HG03135 (cell line): Measurements from ENCODE around the gene DCHS1.
"Not testable (repeated sequence)": the region's sequence is repeated elsewhere in the genome, so short reads cannot be mapped to it uniquely, and the experiment has no call there.

Experiments
- ATAC-seq: cut with Tn5 transposase; IDR thresholded peaks from one replicate; pipeline ENCODE4 v1.9.1; 2021; ENCODE audit warnings: mild to moderate bottlenecking, moderate library complexity; ENCODE audit not compliant: unreplicated experiment

DCHS1 gene, protein sequence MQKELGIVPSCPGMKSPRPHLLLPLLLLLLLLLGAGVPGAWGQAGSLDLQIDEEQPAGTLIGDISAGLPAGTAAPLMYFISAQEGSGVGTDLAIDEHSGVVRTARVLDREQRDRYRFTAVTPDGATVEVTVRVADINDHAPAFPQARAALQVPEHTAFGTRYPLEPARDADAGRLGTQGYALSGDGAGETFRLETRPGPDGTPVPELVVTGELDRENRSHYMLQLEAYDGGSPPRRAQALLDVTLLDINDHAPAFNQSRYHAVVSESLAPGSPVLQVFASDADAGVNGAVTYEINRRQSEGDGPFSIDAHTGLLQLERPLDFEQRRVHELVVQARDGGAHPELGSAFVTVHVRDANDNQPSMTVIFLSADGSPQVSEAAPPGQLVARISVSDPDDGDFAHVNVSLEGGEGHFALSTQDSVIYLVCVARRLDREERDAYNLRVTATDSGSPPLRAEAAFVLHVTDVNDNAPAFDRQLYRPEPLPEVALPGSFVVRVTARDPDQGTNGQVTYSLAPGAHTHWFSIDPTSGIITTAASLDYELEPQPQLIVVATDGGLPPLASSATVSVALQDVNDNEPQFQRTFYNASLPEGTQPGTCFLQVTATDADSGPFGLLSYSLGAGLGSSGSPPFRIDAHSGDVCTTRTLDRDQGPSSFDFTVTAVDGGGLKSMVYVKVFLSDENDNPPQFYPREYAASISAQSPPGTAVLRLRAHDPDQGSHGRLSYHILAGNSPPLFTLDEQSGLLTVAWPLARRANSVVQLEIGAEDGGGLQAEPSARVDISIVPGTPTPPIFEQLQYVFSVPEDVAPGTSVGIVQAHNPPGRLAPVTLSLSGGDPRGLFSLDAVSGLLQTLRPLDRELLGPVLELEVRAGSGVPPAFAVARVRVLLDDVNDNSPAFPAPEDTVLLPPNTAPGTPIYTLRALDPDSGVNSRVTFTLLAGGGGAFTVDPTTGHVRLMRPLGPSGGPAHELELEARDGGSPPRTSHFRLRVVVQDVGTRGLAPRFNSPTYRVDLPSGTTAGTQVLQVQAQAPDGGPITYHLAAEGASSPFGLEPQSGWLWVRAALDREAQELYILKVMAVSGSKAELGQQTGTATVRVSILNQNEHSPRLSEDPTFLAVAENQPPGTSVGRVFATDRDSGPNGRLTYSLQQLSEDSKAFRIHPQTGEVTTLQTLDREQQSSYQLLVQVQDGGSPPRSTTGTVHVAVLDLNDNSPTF (N-terminal part only)

DNA sequence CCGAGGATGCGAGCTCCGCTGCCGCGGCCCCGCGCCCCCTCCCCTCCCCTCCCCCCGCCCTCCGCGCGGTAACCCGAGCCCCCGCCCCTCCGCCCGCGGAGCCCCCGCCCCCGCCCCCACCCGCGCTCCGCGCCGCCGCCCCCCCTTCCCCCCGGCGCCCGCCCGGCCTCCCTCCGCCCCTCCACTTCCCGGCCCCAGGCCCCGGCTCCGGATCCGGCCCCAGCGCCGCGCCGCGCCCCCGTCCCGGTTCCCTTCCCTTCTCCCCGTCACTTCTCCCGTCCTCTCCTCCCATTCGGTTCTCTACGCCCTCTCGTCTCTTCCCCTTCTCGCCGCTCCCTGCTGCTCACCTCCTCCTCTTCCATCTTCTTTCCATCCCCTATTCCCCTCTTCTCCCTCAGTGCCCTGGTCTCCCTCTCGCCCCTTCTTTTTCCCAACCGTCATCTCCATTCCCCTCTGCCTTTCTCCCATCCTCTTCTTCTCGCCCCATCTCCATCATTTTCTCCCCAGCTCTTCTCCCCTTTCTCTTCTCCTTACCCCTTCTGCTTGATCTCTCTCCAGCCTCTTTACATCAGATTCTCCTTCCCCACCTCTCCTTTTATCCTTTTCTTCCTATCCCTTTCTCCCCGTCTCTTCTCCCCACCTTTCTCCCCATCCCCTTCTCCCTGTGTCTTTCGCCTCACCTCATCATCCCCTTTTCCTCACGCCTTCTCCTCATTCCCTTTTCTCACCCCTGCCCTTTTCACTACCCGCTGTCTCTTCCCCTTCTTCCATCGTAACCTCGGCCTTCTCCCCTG lies at the start of gene DCHS1:
Gene DCHS1 (minus strand): TSS at position 20 of the 794 bp plus-strand sequence. CDS start 14,196 bp downstream, outside the sequence.
- ATAC-seq = no peak

DNA sequence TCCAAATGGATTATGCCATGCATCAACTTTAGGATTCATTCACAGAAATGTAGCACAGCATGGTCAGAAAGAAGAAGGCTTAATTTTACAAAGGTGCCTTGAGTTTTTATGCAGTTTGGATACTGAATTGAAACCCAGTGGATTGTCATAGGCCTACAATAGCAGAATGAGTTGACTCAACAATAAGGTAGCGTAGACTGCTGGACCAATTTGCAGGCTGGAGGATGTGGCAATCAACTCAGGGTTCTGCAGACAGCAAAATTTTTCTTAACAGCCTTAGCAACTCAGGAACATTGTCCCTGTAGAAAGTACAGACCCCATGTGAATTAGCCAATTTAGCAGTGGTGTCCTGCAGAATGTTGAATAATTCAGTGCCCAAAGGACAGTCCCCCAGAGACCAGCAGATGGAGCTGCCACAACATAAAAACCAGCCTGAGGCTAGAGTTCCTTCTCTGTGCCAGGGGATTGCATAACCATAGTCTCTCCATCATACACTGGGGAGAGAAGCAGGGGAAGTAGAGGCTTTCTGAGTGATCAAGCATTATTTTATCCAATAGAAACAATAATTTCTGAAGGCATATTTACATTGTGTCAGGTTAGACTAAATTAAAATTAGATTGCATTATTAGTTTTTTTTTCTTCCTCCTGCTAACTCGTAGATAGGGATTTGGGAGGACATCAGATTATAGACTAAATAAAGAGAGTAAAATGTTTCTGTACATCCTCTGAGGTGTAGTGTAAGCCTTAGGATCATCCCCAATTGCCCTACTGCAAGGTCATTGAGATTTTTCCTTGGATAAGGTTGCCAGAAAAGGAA lies 47.8 kb upstream of the DCHS1 start:
- ATAC-seq = no peak

- ATAC-seq = not testable (repeated sequence)
Measured at GRCh38 chr11:6701955-6702354, 46.3 kb upstream of the DCHS1 start.

GRCh38 chr11:6695377-6695776 lies 39.8 kb upstream of the DCHS1 start:
- ATAC-seq = no peak

- no peak for ATAC-seq
Measured at GRCh38 chr11:6694229-6694535, 38.6 kb upstream of the DCHS1 start.

GRCh38 chr11:6693342-6694228 lies 38.0 kb upstream of the DCHS1 start:
- no peak for ATAC-seq

- no peak for ATAC-seq
Measured at GRCh38 chr11:6692128-6692527, 36.5 kb upstream of the DCHS1 start.

DNA sequence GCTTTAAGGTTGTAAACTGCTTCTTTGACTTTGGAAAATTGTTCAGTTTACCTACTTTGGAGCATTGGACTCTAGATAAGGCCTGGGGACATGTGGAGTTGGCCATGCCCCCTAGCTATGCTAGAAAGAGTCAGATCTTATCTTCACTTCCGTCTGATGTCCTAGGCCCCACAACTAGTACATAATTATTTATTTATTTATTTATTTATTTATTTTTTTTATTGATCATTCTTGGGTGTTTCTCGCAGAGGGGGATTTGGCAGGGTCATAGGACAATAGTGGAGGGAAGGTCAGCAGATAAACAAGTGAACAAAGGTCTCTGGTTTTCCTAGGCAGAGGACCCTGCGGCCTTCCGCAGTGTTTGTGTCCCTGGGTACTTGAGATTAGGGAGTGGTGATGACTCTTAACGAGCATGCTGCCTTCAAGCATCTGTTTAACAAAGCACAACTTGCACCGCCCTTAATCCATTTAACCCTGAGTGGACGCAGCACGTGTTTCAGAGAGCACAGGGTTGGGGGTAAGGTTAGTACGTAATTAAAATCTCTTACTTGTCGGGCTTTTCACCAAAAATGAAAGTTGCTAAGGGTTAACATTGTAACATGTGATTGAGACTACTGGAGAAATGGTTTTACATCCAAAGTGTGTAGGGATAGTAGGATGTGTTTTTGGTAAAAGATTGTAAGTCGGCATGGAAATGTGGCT lies 35.0 kb upstream of the DCHS1 start:
- ATAC-seq = not testable (repeated sequence)

GRCh38 chr11:6687876-6688275 lies 32.3 kb upstream of the DCHS1 start:
- no peak for ATAC-seq

DNA sequence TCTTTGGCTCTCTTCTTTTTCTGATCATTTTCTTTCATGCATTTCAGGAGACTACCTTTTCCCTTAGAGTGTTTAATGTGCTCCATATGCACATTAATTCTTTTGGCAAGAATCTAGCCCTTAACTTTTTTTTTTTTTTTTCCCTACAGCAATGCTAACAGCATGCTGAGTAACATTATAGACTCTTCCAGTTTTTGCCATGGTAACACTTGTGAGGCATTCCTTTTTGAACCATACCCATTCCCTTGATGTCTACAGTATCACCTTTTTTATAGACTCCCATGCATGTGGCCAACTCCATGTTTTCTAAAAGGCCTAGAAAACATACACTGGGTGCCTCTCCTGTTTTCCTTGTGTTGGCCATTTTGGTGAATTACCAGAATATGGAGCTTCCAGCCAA lies 30.4 kb upstream of the DCHS1 start:
- ATAC-seq = no peak

DNA sequence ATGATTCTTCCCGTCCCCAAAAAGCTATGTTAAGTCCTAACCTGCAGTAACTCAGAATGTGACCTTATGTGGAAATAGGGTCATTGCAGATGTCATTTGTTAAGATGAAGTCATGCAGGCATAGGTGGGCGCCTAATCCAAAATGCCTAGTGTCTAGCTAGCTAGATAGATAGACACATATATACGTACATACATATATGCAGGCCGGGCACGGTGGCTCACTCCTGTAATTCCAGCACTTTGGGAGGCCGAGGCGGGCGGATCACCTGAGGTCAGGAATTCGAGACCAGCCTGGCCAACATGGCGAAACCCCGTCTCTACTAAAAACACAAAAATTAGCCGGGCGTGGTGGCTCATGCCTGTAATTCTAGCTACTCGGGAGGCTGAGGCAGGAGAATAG lies 28.5 kb upstream of the DCHS1 start:
- ATAC-seq = not testable (repeated sequence)

DNA sequence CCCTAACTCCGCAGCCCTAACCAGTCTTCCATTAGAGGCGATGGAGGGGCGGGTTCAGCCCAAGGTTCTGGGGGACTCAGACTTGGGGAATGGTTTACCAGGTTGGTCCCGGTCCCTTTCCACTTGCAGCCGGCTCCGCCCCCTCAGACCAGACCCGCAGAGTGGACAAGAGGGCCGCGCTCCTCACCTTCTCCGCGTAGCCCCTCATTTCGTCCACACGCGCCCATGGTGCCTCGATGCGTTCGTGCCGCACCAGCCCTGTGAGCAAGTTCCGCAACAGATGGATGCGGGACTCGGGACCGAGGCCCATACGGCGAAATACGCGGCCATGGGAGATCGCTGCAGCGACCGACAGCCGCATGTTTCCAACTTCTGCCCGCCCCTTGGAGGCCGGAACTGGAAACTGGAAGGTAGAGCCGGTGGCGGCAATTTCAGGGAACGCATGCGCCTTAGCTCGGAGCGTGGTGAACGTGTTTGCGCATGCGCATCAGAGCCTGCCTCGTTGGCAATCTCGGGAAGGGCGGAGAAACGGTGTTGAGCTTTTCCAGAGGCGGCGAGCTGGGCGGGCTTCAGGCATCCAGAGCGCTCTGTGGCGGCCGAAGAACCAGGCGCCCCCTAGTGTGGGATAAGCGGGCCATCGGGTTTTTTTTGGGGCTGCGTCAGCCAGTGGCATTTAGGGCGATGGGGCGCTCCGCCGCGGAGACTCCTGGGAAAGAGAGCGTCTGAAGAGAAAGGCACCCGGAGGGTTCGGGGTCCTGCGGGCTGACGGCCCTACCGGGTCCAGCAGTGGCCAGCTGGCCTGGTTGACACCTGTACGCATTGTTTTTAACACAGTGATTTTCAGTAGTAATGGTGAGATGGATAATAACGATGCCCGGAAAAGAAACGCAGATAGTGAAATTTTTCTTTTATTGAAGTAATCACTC lies 27.6 kb upstream of the DCHS1 start, which contains the start of gene MRPL17:
Gene MRPL17 (minus strand): TSS at position 405 of the 926 bp plus-strand sequence. CDS start 44 bp downstream, at position 361.
- ATAC-seq = peak; percentile 95

- ATAC-seq = peak; percentile 1
Measured at GRCh38 chr11:6682591-6682935, 27.0 kb upstream of the DCHS1 start.

DNA sequence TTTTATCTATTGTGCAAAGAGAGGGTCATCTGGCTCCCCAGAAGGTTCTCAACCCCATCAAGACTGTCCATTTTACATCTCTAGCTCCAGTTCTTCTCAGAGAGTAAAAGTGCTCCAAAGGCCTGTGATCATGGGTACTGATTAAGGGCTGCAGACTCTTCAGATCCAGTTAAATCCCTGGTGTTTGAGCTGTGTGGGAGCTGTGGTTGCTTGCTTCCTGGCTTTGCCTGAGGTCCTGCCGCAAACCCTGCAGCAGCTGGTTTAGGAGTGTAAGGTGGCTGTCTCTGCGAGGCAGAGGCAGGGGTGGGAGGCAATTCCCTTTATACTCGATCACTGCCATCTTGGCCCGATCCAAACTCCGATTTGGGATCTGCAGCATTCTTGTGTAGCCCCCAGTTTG lies 26.3 kb upstream of the DCHS1 start:
- ATAC-seq = no peak

DNA sequence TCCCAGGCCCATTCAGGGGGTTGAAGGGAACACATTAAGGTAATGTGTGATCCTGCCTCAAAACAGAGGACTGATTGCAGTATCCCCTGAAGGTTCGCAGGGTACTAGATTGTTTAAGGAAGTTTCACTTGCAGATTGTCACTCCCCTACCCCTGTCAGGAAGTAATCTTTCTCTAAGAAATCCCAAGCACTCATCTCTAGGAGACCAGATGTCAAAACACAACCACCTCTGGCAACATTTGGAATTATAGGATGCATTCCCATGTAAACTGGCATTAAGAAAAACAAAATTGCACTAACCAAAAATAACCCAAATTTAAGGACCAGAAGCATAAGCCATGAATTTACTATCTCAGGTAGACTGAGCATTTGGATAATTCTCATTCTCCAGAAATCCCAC lies 25.9 kb upstream of the DCHS1 start:
- no peak for ATAC-seq

- no peak for ATAC-seq
Measured at GRCh38 chr11:6677018-6677417, 21.4 kb upstream of the DCHS1 start.

DNA sequence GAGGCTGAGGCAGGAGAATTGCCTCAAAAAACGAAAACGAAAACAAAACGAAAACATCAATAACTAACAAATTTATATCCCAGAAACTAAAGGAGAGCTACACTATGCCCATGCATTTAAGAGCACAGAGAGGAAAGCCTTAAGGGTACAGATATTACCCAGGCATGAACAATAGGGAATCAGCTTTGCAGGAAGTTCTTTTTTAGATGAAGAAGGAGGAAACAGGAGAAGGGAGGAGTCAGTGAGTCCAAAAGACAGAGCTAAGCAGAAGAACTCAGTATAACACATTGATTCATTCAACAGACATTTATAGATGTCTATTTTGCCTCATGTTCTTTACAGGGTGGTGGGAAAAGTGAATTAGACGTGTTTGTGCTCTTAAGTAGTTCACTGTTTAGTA lies 19.3 kb upstream of the DCHS1 start:
- no peak for ATAC-seq
